NCI-H1436 treated with DMSO at 0.1 percent for 48 hours (cell line): ENCODE data around the gene NPBWR2.

Source experiments
- DNase-seq: peaks from one replicate; lab custom pipeline; 2025; lab: John Stamatoyannopoulos, UW

The NPBWR2 gene

GRCh38 chr20:64056889-64057627 lies 50.3 kb downstream of the NPBWR2 start:
- DNase-seq: no peak

- no peak for DNase-seq
These were observed 50.8 kb downstream of the NPBWR2 start for GRCh38 chr20:64056639-64056888.

DNA sequence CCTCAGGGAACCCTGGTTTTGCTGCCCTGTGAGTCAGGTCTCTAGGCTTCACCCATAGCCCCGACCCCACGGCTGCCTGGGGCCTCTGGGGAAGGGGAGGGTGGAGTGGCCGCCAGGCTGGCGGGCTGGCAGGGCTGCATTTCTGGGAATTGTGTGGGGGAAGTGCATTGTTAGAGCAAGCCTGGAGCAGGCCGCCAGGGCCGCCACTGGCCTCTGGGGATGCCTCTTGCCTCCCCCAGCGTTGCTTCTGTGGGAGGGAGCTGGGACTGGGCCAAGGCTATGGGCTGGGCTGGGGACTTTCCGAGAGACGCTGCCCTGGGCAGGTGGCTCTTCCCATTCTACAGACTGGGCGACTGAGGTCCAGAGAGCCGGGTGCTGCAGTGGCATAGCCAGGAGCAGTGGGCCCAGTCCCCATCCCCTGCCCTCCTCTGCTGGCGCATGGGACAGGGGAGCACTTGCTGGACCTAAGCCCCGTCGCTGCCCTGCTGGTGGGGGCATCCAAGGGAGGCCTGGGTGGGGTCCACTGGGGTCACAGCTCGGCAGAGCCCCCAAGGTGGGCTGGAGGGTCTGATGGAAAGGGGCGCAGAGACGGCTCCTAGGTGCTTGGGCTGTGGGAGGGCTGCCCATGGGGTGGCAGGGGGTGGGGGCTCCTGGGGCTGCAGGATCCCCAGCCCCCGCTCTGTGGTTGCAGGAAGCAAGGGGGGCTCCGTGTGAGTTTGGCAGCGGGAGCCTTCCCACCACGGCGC lies 51.3 kb downstream of the NPBWR2 start:
- no peak for DNase-seq

- no peak for DNase-seq
These were observed 51.9 kb downstream of the NPBWR2 start for GRCh38 chr20:64055396-64055892.

DNA sequence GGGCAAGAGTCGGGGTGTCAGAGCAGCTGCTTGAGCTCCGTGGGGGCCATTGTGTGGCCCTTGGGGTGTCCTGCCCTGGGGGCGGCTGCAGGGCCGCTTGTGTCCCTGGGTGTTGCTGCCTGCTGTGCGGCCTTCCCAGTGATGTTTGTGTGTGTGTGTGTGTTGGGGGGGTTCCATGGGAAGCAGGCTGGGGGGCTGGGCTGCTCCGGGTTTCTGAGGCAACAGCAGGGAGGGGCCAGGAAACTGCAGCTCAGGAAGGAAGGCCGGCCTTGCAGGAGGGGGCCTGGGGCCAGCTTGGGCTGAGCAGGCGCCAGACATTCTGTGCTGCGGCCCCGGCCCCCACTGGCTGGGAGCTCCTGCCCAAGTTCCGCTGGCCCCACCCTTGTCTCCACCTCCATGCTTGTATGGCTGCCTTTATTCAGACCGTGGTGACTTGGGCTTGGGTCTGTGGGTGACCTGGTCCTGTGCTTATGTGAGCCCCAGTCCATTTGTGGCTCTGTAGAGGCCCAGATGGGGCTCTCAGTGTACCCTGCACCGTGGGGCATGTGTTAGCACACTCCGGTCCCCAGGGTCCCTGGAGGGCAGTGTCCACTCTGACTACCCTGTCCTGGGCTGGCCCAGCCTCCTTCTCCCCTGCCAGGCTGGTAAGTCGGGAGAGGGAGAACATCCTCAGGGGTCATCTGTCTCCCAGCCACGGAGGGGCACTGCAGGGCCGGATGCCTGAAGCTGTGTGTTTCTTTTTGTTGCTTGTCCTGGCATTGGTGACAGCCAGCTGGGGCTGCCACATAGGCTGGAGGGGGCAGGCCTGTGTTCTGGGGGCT lies 53.3 kb downstream of the NPBWR2 start:
- DNase-seq: no peak
